GM19099 (cell line): ENCODE data around the gene TMEM14B.

Experiments used
- POLR2A ChIP-seq: IDR thresholded peaks from 3 replicates; pipeline ENCODE4 v1.6.1; 2011; ENCODE audit warnings: low read depth; ENCODE audit not compliant: insufficient read length; ENCODE audit errors: extremely low read depth

Gene TMEM14B

DNA sequence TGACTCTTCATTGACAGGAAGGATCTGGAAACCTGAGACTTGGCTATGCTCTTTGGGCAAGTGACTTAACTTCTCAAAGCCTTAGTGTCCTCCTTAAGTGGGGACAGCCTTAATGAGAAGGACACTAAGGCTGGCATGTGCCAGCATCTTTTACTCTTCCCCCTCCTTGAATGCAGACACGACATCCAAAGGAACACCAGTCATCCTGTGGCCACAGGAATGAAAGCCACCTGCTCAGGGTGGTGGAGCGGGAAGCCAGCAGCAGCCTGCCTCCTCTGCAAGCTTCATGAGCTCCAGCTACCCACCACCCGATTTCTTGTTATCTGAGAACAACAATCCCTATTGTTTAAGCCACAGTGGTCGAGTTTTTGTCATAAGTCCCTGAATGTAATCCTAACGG, 44.5 kb downstream of the TMEM14B start:
- TF ChIP-seq POLR2A: no peak

DNA sequence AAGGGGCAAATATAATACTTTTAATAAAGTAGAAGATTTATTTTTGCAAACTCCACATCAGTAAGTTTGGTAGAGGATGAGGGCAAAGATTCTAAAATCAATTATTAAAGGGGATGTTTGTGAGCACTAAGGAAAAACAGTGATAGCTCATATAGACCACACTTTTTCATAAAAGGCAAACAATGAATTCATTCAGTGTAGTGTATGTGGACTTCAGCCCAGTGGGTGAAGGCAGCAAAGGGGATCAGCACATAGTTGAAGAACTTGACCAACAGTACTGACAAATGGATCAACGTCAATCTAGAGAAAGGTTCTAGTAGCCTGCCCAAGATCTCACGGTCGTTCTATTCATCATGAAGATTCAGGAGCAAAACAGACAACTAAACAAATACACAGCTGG, 45.4 kb downstream of the TMEM14B start:
- TF ChIP-seq POLR2A: no peak

DNA sequence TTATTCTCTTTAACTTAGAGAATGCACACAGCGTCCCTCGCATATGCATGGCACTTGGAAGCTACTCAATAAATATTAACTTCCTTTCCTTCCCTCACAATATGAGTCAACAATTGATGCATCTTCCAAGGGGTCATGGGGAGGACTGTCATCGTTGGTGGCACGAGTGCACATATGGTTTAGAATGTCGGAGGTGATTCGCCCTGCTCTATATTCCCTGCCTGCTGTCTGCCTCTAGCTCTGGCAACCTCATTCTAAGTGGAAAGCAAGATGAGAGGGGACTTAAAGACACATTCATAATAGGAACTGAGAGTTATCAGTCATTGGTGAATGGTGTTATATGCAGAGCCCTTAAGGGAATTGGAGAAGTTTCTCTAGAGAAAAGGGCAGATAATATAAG, 46.1 kb downstream of the TMEM14B start:
- TF ChIP-seq POLR2A: no peak

DNA sequence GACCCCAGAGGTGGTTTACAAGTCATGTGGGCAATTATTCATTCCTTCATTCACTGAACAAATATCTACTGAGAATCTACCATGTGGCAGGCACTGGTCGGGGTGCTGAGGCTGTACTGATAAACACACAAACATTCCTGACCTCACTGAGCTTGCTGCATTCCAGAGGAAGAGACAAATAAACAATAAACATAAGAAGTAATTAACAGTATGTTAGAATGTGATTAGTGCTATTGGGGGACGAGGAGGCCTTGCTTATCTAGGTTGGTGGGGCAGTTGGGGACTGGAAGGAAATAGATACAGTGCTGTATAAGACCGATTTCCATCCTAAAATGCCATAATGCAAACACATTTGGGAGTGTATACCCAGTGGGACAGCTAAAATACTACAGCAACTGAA, 46.6 kb downstream of the TMEM14B start:
- TF ChIP-seq POLR2A: no peak

DNA sequence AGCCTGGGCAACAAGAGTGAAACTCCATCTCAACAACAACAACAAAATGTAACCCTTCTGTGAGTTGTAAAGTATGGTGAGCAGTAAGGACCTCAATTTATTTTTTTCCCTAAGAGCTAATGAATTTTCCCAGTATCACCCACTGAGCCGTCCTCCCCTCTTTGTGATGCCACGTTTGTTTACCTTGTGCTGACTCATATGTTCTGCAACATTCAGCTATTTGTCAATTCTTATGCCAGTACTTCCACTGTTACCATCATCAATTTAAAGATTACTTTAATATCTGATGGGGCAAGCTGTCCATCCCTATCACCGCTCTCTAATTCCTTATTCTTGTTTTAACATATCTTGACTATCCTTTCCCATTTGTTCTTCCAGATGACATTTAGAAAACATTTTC, 53.2 kb downstream of the TMEM14B start:
- TF ChIP-seq POLR2A: no peak

DNA sequence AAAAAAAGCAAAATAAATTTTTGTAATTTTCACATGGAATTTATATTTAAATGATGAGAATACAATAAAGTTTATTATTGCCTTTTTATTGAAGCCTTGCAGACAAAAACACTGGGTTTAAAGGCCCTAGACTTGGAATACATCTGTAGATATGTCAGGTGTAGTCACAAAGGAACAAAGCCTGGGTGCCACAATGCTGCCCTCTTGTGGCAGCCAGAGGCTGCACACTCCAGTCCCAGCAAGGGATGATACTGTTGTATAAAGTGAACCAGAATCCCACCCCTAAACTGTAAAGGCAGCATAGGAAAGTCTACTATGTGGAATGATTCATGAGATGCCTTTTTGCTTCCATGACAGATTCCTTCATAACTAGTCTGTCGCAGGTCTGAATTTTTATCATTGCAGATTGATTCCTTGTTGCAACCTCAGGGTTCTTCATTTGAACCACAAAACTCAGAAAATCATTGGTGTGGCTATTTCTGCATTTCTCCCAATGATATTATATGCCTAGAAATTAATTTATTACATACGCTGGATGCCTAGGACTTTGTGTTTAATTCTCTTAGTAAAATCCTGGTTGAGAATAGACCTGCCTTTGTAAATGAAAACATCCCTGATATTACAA, 53.7 kb downstream of the TMEM14B start:
- TF ChIP-seq POLR2A: no peak
